IPS DF 6.9 (cell line): ENCODE data around the gene SSU72.

Experiments used
- DNase-seq: peaks from one replicate; pipeline ENCODE4 v3.0.0-alpha.2; 2013; ENCODE audit warnings: low read depth, low spot score
- H3K27ac ChIP-seq: one replicate; pipeline ENCODE4 v1.5.1; 2013; ENCODE audit warnings: low read length, control low read depth
- H3K27me3 ChIP-seq: 2 replicates; pipeline ENCODE4 v1.6.1; 2013; ENCODE audit warnings: mild to moderate bottlenecking, low read length; ENCODE audit not compliant: control insufficient read depth, insufficient read depth
- H3K36me3 ChIP-seq: 2 replicates; pipeline ENCODE4 v1.6.1; 2013; ENCODE audit warnings: low read length; ENCODE audit not compliant: control insufficient read depth, insufficient read depth
- H3K4me1 ChIP-seq: 2 replicates; pipeline ENCODE4 v1.6.1; 2013; ENCODE audit warnings: low read length; ENCODE audit not compliant: control insufficient read depth, insufficient read depth
- H3K4me3 ChIP-seq: 2 replicates; pipeline ENCODE4 v1.5.1; 2013; ENCODE audit warnings: mild to moderate bottlenecking, low read length
- H3K9me3 ChIP-seq: 2 replicates; pipeline ENCODE4 v1.6.1; 2013; ENCODE audit warnings: low read length, inconsistent platforms; ENCODE audit not compliant: control insufficient read depth, insufficient read depth
- WGBS: extraction: QIAGEN DNeasy Blood & Tissue Kit; methylation state at CpG from one replicate; pipeline ENCODE4 v1.1.7; 2013; ENCODE audit warnings: mixed read lengths, missing lambda C conversion rate; ENCODE audit not compliant: insufficient read length, insufficient coverage; 5-methylcytosine and 5-hydroxymethylcytosine counted together

Gene SSU72

GRCh38 chr1:1574721-1575537 is at the start of gene SSU72:
Gene SSU72 (minus strand): TSS chr1:1574863. CDS start chr1:1574557, 306 bp downstream.
- Histone ChIP-seq H3K27me3 (no peaks in the 10 kb centered on the region), H3K36me3 (no peaks in the 10 kb centered on the region), H3K27ac (no peak within 1 kb of the TSS), H3K4me1 (no peaks in the 10 kb centered on the region), H3K4me3 (peak within 1 kb of the TSS; percentile 99), H3K9me3 (no peaks in the 10 kb centered on the region)
- DNase-seq = no peak
- no CpG with 5 or more reads among the region's 87 CpGs for WGBS

- H3K27me3 ChIP-seq = no peaks in the 10 kb centered on the region
- H3K4me3 ChIP-seq = no peak overlapping the region
- no peak overlapping the region for H3K27ac ChIP-seq
- DNase-seq = no peak
- H3K9me3 ChIP-seq = no peaks in the 10 kb centered on the region
- H3K36me3 ChIP-seq = no peaks in the 10 kb centered on the region
- H3K4me1 ChIP-seq = peaks cover 5% of the 10 kb centered on the region; the same call in 1 of the 2 replicates
- WGBS = no CpG with 5 or more reads among the region's 51 CpGs
Measured at GRCh38 chr1:1623631-1624442, 49.2 kb upstream of the SSU72 start.

- no peaks in the 10 kb centered on the region for H3K36me3 ChIP-seq
- H3K9me3 ChIP-seq = no peaks in the 10 kb centered on the region
- peaks cover 3% of the 10 kb centered on the region; the same call in 1 of the 2 replicates for H3K4me1 ChIP-seq
- no CpG with 5 or more reads among the region's 33 CpGs for WGBS
- DNase-seq = no peak
- no peak overlapping the region for H3K4me3 ChIP-seq
- H3K27me3 ChIP-seq = no peaks in the 10 kb centered on the region
- no peak overlapping the region for H3K27ac ChIP-seq
Measured at GRCh38 chr1:1623181-1623630, 48.5 kb upstream of the SSU72 start.

GRCh38 chr1:1622788-1623094 is 48.1 kb upstream of the SSU72 start:
- no CpG with 5 or more reads among the region's 17 CpGs for WGBS
- H3K4me3 ChIP-seq = no peak overlapping the region
- DNase-seq = no peak
- H3K36me3 ChIP-seq = no peaks in the 10 kb centered on the region
- peaks cover 2% of the 10 kb centered on the region; the same call in 1 of the 2 replicates for H3K4me1 ChIP-seq
- H3K9me3 ChIP-seq = no peaks in the 10 kb centered on the region
- H3K27ac ChIP-seq = no peak overlapping the region
- no peaks in the 10 kb centered on the region for H3K27me3 ChIP-seq

GRCh38 chr1:1622010-1622787 is 47.5 kb upstream of the SSU72 start:
- Histone ChIP-seq H3K36me3 (no peaks in the 10 kb centered on the region), H3K4me3 (no peak overlapping the region), H3K4me1 (peaks cover 2% of the 10 kb centered on the region; the same call in 1 of the 2 replicates), H3K27me3 (no peaks in the 10 kb centered on the region), H3K9me3 (no peaks in the 10 kb centered on the region), H3K27ac (no peak overlapping the region)
- DNase-seq = no peak
- no CpG with 5 or more reads among the region's 21 CpGs for WGBS

- H3K4me1 ChIP-seq = peaks cover 5% of the 10 kb centered on the region; the same call in 1 of the 2 replicates
- no peaks in the 10 kb centered on the region for H3K9me3 ChIP-seq
- H3K27me3 ChIP-seq = no peaks in the 10 kb centered on the region
- H3K4me3 ChIP-seq = no peak overlapping the region
- H3K27ac ChIP-seq = no peak overlapping the region
- WGBS = no CpG with 5 or more reads among the region's 31 CpGs
- DNase-seq = no peak
- H3K36me3 ChIP-seq = no peaks in the 10 kb centered on the region
Measured at GRCh38 chr1:1621173-1622009, 46.7 kb upstream of the SSU72 start.

GRCh38 chr1:1620433-1621139 is 45.9 kb upstream of the SSU72 start:
- Histone ChIP-seq H3K9me3 (no peaks in the 10 kb centered on the region), H3K4me1 (peaks cover 4% of the 10 kb centered on the region; the same call in 1 of the 2 replicates), H3K27ac (no peak overlapping the region), H3K36me3 (no peaks in the 10 kb centered on the region), H3K27me3 (no peaks in the 10 kb centered on the region), H3K4me3 (no peak overlapping the region)
- no peak for DNase-seq
- no CpG with 5 or more reads among the region's 16 CpGs for WGBS

- Histone ChIP-seq H3K4me3 (no peak overlapping the region), H3K9me3 (no peaks in the 10 kb centered on the region), H3K27ac (no peak overlapping the region), H3K27me3 (no peaks in the 10 kb centered on the region), H3K36me3 (no peaks in the 10 kb centered on the region), H3K4me1 (0 out of 2 replicates have a peak, but pooled peaks cover 3% of the 10 kb centered on the region)
- no CpG with 5 or more reads among the region's 14 CpGs for WGBS
- no peak for DNase-seq
Measured at GRCh38 chr1:1619917-1620361, 45.3 kb upstream of the SSU72 start.

GRCh38 chr1:1618396-1619068 is 43.9 kb upstream of the SSU72 start:
- no CpG with 5 or more reads among the region's 9 CpGs for WGBS

More at GRCh38 chr1:1618396-1619068, 43.9 kb upstream of the SSU72 start:
- Histone ChIP-seq H3K9me3 (no peaks in the 10 kb centered on the region), H3K27ac (no peak overlapping the region), H3K36me3 (no peaks in the 10 kb centered on the region), H3K27me3 (no peaks in the 10 kb centered on the region), H3K4me3 (no peak overlapping the region), H3K4me1 (0 out of 2 replicates have a peak, but pooled peaks cover 3% of the 10 kb centered on the region)
- DNase-seq = no peak
